Endothelial cell of umbilical vein (primary cell): ENCODE measurements around the gene NFATC2IP.

ENCODE experiments used
- POLR2A ChIP-seq: IDR thresholded peaks from 2 replicates; pipeline ENCODE4 v1.6.1; 2012; ENCODE audit warnings: low read depth, mild to moderate bottlenecking, control low read depth, low read length
- POLR2AphosphoS5 ChIP-seq: IDR thresholded peaks from 2 replicates; pipeline ENCODE4 v1.6.1; 2012; ENCODE audit warnings: low read depth, mild to moderate bottlenecking, control low read depth, low read length, moderate library complexity; ENCODE audit not compliant: insufficient read depth
- TF ChIP-seq, protein P1 (sequence below), 2 donors: IDR thresholded peaks; 1 replicate in 1 of 2; 2 replicates in 1 of 2; pipeline ENCODE4 v1.5.1; 2011; ENCODE audit warnings: low read length in 2 of 2, mild to moderate bottlenecking in 2 of 2, moderate library complexity in 2 of 2, control low read depth in 1 of 2, inconsistent platforms in 1 of 2, low read depth in 1 of 2; ENCODE audit not compliant: insufficient read depth in 1 of 2; ENCODE audit errors: extremely low read depth in 1 of 2

DNA sequence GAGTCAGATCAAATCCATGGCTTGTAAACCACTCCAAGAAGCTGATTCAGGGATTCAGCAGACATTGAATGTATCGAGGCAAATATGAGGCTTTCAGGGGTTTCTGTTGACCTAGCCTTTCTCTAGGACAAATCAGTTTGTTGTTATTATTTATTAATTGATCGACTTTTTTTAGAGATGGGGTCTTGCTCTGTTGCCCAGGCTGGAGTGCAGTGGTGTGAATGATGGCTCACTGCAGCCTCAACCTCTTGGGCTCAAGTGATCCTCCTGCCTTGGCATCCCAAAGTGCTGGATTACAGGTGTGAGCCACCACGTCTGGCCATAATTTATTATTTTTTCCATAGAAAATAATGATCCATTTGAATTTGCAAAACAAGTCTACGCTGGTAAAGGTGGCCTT lies 61.1 kb downstream of the NFATC2IP start:
- TF ChIP-seq POLR2A, result no peak
- TF ChIP-seq POLR2AphosphoS5, result no peak
- TF ChIP-seq, protein P1, sequence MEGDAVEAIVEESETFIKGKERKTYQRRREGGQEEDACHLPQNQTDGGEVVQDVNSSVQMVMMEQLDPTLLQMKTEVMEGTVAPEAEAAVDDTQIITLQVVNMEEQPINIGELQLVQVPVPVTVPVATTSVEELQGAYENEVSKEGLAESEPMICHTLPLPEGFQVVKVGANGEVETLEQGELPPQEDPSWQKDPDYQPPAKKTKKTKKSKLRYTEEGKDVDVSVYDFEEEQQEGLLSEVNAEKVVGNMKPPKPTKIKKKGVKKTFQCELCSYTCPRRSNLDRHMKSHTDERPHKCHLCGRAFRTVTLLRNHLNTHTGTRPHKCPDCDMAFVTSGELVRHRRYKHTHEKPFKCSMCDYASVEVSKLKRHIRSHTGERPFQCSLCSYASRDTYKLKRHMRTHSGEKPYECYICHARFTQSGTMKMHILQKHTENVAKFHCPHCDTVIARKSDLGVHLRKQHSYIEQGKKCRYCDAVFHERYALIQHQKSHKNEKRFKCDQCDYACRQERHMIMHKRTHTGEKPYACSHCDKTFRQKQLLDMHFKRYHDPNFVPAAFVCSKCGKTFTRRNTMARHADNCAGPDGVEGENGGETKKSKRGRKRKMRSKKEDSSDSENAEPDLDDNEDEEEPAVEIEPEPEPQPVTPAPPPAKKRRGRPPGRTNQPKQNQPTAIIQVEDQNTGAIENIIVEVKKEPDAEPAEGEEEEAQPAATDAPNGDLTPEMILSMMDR (IDR thresholded peaks at IDR 0.05; ENCODE audit: extremely low read depth in 1 of 2, insufficient read depth in 1 of 2, low read depth in 1 of 2, low read length in 2 of 2), result no peak
